ENCODE measurements around the gene DCST1. TPM values are rescaled to one million over a fixed set of nuclear protein-coding genes. Genes with fewer than 3 reads are reported as not detected.

The DCST1 gene
- polyA plus RNA-seq, 4 donors, result 0.14 to 0.44 (median 0.35) TPM

DNA sequence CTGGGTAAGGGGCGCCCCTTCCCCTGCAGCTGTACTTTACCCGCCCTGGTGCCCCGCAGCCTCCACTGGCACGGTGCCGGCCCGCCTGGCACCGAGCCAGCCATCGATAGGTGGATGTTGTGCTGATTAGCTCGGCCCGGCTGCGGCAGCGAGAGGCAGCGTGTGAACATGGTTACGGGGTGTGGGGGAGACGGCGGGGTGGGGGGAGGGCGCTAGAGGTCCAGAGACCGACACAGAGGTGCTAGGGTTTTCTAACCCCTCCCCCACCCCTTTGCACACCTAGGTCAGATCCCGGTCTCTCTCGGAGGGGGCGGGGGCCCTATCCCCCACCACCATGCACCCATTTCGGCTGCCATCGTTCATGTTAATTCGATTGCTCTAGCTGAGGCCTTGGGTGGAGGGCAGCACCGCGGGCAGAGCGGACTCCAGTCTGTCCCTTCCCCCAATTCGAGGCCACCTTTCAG lies 36.6 kb downstream of the DCST1 start:
- no peak for DNase-seq (ENCODE audit: low read depth in 4 of 4, low spot score in 2 of 4)

DNA sequence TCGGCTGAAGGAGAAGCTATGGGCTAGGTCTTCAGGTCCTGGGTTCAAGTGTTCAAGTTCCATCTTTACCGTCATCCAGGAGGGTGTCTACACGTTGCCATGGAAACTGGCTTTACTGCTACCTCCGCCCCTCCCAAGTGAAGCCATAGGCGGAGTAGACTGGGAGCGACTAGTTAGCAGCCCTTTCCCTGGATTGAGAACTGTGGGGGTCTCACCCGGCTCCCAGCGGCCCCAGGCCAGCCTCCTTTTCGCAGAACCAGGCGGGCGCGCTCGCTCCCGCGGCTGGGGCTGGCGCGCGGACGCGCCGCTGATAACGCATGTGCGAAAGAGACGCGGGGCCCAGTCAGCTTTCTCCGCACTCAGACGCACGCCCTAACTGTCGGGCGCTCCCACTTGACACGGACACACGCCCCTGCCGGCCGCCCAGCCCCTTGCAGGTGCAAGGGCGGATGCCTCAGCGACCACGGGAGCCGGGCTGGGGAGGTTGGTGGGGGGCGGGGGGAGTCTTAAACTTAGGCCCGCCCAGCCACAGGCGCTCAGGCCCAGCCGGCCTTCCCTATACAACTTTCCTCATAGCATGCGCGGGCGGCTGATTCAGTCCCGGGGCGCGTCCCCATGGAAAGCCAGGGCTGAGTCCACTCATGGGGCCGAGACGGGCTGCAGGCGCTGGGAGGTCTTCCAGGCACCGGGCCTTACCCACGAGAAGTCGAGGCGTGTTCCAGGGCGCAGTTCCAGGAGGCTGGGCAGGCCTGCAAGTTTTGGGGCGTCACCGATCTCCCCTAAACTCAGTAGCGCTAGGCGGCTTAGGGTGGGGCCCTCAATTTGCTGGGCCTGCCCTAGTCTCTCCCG lies 37.3 kb downstream of the DCST1 start:
- no peak for DNase-seq (ENCODE audit: low read depth in 4 of 4, low spot score in 2 of 4)

DNA sequence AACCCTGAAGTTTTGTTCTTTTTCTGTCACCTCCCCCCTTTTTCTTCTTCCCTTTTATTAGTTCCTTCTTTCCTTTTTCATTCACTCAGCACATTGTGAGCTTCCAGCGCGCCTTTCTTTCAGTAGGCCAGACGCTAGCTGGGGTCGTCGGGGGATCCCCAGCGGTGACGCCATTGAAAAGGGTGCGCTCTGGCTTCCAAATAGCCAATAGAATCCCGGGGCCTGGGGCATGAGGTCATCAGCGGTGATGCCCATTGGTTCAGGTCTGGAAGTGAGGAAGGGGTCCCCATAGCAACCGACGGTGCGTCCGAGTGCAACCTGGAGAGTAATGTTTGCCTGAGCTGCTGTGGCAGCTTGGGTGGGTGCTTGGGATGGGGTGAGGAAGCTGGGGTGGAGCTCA lies 38.1 kb downstream of the DCST1 start:
- DNase-seq (ENCODE audit: low read depth in 4 of 4, low spot score in 2 of 4), result no peak

DNA sequence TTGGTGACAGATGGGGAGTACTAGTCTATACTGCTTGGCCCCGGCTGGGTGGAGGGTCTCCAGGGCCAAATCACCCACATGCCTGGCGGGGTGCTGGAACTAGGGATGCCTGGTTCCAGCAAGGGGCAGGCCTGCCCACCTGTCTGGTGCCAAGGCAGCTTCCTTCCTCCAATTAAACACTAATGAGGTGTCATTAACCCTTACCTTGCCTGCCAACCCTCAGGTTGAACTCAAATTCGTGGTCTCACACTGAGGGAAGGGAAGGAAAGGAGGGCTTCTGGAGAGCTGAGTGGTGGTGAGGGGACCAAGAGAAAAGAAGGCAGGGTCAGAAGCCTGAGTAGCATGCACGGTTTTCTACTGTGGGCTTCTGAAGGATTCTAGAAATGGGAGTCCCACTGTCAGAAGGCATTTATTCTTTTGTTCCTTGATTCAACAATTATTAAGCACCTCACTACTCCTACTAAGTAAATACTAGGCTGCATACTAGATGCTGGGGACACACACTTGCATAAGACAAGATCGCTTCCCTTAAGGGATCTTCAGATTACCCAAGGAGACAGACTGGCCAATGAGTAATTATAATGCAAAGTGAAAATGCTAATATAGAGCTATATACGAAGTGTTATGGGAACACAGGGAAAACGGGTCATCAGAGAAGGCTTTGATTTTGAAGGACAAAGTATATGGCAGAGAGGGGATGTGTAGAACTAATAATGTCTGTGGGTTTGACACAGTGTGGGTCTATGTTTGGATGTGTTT lies 39.1 kb downstream of the DCST1 start:
- DNase-seq (ENCODE audit: low read depth in 4 of 4, low spot score in 2 of 4), result no peak

DNA sequence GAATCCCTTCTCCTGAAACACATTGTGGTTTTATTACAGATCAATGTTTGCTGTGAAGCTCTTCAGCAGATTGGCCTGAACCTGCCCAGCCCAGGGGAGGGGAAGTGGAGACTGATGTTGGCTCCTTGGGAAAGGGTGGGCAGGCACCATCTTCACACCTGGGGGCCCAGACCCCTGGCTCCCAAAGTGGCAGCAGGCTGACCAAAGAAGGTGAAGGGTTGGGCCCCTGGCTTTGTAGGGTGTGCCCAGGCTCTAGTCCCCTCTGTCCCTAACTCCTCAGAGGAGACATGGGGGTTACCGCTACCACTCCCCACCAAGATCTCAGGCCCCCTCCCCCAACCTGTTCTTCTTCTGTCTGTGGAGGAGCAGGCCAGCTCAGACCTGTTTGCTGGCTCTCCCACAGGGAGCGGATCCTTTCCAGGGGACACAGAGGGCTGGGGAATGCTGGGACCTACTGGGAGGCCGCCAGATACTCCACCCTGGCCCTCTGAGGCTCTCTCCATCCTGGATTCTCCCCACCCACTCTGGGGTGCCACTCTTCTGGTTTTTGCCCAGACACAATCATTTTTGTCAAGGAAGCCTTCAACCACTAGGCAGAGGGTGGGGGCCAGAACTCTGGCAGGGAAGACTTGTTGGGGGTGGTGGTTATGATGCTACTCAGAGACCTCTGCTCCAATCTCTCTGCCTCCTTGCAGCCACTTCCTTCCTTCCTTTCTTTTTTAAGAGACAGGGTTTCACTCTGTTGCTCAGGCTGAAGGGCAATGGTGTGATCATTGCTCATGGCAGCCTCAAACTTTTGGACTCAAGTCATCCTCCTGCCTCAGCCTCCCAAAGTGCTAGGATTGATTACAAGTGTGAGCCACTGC lies 40.0 kb downstream of the DCST1 start:
- no peak for DNase-seq (ENCODE audit: low read depth in 4 of 4, low spot score in 2 of 4)

DNA sequence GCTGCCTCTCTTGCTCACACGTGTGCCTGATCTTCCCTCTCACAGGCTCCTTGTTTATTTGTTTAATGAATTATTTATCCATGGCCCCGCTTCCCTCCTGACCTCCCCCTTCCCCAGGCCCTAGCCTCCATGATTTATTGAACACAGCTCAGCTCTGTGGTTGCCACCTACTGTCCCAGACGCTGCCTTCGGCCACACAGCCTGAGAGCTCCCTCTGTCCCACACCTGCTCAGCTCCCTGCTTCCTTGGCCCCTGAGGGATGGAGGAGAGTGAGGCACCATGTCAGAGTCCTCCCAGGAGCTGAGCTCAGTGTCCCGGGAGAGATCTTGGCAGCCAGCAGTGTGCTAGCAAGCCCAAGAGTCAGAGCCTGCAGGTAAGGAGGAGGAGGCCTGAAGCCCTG lies 41.9 kb downstream of the DCST1 start:
- no peak for DNase-seq (ENCODE audit: low read depth in 4 of 4, low spot score in 2 of 4)

DNA sequence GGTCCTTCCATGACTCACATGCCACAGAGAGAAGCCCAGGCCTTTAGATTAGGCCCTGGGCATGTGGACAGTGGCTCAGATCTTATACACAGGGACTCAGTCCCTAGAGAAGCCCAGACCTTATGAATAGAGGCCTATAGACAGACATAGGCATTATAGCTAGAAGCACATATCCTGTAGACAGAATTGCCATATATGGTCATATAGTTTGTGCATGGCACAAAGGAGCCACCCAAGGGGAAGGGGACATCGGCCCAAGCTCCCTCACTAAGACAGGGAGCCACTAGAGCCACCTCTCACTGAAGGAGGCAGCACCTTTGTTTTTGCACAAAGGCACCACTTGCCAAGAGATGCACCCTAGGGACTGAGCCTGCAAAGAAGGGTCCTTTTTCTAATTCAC lies 42.7 kb downstream of the DCST1 start:
- no peak for DNase-seq (ENCODE audit: low read depth in 4 of 4, low spot score in 2 of 4)

DNA sequence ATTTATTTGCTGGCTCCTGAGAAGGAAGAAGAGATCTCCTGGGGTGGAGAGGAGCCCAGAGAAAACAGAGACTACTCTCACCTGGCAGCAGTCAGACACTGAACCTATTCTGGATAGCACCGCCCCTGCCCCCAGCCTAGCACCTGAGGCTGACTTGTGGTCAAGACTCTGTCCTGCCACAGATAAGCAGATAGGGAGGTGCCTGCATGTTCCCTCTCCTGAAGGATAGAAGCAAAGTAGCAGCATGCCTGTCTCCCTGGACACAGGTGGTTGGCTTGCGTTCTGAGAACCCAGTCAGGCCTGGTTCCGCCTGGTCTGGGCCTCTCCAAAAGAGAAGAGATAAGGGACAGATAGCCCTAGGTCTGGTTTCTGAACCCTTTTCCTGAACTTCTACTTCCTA lies 43.7 kb downstream of the DCST1 start:
- DNase-seq (ENCODE audit: low read depth in 4 of 4, low spot score in 2 of 4), result no peak

DNA sequence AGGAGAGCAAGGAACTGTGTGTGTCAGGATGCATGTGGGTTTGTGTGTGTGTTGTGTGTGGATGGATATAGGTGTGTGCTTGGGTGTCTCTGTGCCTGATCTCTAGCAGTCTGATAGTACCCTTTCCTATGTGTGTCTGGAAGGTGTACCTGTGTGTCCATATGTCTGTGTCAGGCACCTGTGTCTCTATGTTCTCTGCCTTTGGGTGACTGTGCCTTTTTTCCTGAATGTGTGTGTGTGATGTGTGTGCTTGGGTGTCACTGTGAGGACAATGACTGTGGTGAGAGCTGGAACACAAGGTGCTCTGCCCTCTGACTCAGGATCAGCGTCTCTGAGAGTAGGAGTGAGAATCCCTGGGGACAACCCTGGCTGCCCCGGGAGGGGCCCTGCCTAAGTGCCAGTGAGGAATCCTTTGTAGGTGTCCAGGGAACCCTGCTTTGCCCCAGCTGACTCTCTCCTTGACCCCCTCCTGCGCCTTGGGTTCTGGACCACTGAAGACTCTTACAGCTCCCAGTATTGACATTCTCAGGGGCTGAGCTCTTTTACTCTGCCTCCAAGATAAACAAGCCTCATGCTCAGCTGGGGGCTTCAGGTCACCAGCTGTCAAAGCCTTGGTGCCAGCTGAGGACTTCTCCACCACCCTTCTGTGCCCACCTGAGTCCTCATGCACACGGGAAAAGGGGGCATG lies 44.3 kb downstream of the DCST1 start:
- DNase-seq (ENCODE audit: low read depth in 4 of 4, low spot score in 2 of 4), result no peak

DNA sequence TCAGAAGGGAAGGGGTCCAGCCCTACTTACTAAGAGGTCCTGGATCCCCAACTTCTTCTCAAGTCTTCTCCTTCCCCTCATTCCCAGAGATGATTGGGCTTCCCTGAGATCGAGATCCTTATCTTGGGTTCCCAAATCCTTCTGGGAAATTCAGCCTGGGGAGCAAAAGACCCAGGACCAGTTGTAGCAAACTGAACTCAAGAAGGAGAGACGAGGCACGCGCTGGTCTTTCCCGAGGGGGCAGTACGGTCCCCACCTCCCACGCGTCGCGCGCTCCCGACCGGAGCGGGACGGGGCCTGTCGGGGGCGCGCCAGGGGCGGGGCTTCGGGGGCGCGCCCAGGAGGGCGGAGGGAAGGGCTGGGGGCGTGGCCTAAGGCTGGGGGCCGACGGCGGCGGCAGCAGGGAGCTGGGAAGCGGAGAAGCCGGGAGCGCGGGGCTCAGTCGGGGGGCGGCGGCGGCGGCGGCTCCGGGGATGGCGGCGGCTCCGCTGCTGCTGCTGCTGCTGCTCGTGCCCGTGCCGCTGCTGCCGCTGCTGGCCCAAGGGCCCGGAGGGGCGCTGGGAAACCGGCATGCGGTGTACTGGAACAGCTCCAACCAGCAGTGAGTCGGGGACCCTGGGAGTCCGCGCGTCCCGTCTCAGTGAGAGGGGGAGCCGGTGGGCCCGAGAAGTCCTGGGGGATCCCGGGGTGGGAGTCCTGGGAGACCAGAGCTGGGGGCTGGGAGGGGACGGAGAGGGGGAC lies 45.0 kb downstream of the DCST1 start, which contains the start of gene EFNA3:
TSS of gene EFNA3 (plus strand) at position 369 of the 741 bp plus-strand sequence. CDS start at position 474, 105 bp downstream.
- no peak for DNase-seq (ENCODE audit: low read depth in 4 of 4, low spot score in 2 of 4)

DNA sequence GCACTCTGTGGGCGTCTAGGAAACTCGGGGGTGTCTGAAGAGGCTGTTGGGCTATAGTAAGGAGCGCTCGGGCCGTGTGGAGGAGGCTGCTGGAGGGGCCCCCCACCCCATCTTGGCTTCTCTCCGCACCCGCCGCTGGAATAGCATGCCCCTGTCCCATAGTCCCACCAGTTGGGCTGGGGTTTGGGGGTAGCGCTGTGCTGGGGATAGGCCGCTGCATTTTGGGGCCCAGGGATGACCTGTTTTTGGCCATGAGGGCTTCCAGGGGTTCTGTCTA lies 45.5 kb downstream of the DCST1 start:
- DNase-seq (ENCODE audit: low read depth in 4 of 4, low spot score in 2 of 4), result no peak

DNA sequence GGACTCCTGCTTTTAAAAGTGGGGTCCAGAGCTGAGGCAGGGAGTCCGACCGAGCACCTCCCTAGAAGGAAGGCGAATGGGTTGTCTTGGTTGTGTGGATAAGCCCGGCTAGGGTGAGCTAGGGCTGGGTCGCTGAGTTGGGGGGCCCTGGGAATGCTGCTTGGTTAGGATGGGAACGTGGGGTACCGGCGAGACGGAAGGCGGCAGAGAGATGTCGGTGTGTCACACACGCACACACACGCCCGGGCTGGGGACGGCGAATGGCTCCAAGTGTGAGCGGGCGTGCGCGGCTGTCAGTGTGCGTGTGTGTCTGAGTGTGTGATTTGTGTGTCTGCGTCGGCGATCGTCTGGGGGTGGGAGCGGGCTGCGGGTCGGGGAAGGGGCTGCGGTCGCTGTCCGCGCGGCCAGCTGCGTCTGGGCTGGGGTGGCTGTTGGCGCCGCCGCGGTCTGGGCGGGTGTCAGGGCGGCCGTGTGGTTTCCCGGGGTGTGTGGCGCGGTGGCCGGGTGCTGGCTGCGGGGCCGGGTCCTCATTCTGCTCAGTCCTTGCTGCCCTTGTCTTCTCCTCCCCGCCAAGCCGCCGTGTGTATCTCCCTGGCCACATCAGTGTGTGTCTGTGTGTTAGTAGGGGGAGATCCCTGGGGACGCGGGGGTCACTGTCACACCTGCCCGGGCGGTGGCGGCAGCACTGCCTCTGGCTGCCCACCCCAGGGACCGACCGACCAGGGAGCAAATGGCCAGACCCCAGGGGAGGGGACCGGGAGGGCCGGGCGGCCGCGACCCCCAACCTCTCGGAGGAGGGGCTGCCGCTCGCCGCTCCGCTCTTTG lies 46.1 kb downstream of the DCST1 start:
- no peak for DNase-seq (ENCODE audit: low read depth in 4 of 4, low spot score in 2 of 4)

DNA sequence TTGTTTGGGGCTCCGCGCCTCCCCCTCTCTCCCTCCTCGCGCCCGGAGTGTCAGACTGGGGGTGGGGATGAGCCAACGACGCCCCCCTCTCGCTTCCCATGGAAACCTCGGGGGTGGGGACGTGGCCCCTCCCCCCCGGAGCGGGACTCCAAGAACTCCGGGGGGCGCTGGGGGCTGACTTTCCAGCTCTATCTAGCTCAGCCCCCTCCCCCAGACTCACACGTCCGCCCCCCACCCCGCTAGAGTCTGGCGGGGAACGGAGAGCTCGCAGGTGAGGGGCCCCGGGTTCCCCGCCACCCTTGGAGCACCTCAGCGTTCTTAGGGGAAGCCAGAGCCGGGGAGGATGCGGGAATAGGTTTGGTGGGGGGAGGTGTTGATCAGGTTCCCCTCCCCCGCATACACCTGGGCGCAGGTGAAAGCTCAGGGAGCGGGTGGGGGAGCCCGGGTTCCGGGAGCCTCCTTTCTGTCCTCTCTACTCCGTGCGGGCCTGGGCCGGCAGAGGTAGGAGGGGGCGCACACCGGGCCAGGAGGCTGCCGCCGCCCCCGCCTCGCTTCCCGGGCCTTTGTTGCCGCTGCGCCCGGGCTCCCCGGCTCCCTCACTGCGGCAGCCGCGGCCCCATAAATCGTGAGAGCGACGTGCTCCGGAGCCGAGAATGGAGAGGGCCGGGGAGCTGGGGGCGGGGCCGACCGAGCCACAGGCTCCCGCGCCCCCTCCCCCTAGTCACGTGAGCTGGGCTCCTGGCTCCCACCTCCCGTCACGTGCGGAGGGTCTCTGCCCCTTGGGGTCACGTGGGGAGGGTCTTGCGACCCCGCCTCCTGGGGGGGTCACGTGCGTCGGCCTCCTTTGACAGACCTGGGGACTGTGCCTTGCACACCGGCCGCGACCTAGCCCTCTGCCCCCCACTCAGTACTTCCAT lies 46.9 kb downstream of the DCST1 start:
- no peak for DNase-seq (ENCODE audit: low read depth in 4 of 4, low spot score in 2 of 4)

DNA sequence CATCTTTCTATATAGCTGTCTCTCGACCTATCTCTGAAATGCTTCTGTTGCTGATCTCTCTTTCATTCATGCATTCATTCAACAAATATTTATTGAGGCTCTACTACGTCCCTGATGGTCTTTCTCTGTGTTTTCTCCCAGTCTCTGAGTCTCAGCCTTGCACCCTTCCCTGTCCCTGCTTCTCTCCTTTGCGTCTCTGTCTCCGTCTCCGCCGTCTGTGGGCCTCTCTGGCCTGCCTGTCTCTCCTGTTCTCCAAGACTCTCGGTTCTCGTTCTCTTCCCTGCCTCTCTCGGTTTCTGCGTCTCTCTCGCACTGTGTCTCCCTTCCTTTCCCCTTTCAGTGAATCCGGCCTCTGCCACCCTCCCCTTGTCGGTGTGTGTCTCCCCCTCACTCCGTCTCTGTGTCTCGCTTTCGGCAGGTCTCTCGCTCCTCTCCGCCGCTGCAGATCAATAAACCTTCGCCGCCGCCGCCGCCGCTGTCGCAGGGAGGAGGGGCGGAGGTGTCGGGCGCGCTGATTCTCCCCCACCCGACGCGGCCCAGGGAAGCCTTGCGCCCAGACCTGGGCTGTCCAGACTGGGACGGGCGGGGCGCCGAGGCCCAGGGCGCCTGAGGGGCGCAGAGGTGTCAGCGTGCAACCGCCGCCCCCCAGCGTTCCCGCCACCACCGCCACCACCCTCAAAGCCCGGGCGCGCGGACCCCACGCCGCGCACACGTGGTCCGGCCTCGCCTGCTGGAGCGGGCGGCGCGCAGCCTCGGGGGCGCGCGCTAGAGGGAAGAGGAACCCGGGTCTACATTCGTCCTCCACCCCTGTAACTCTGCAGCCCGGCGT lies 48.1 kb downstream of the DCST1 start:
- DNase-seq (ENCODE audit: low read depth in 4 of 4, low spot score in 2 of 4), result no peak

DNA sequence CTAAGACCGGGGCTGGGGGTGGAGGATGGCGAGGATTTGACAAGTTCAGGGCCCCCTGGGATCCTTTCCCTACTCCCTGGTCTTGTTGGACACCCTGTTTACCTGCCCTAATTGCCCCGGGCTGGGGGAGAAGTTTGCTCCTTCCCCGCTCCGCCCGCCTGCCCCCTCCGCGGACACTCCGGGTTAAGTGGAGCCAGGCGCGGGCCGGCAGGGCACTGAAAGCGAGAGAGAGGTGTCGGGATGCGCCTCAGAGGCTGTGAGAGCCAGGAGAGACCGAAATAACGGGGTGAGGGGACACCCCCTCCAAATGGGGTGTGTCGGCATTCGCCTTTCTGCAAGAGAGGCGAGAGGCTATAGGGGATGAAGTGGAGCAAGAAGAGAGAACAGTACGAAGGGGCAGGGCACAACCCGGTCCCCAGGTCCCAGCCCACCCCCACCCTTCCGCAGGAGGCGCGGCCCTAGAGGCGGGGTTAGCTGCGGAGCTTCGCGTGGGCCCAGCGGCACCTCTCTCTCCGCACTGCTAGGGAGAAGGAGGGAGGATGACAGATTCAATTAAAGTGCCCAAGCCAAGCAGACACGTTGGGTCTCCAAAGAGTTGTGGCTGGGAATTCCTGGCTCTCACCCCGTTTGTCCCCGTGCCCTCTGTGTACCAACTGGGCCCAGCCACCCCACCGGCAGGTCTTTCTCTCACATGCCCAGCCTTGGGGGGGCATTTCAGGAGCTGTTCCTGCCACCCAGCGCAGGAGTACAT lies 48.9 kb downstream of the DCST1 start:
- DNase-seq (ENCODE audit: low read depth in 4 of 4, low spot score in 2 of 4), result no peak

DNA sequence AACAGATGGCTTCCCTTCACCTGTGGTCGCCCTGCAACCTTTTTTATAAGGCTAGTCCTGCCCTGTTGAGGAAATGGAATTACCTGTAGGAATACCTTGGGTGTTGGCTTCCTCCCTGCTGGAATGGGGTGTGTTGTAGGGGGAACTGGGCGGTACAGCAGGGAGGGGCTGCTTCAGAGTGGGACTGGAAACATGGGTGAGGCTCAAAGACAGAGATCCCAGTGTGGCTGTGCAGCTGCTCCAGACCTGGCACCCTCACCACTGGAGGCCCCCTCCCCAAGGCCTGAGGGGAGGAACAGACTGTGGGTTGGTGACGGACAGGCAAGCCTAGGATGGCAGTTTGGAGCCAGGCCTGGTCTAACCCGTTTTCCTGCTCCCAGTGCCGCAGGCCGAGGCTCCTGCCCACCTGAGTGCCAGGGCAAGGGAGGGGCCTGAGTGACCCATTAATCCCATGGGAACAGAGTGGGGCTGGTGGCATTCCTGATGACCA lies 49.5 kb downstream of the DCST1 start:
- no peak for DNase-seq (ENCODE audit: low read depth in 4 of 4, low spot score in 2 of 4)

Measured in left renal cortex interstitium (tissue), 4 donors.